Right ventricle myocardium superior (tissue), 1 donor: Measurements from ENCODE around the gene IL1RN. TPM values are rescaled to one million over a fixed set of nuclear protein-coding genes. Genes with fewer than 3 reads are reported as not detected.

ENCODE experiments used
- ATAC-seq: fragments of 200-7000 bp; cut with Tn5 transposase; one replicate; pipeline ENCODE4 v1.9.1; 2020; ENCODE audit warnings: mild to moderate bottlenecking; ENCODE audit not compliant: poor library complexity
- DNase-seq: peaks from one replicate; pipeline ENCODE4 v3.0.0-alpha.2; 2020
- intact Hi-C: fragments of 100-400 bp; cut with DNase I; formaldehyde crosslinking; loops from one replicate; pipeline ENCODE4 v1.11.2; 2022
- total RNA-seq: library from RNA; stranded (reverse); fragmentation: NEBNext Ultra II Directional; extraction: Animal tissue kit (Norgen Biotek cat#: 25700); gene quantifications from one replicate; pipeline ENCODE4 v1.2.1, GENCODE V29; 2021
- donor health status: DM: no; HTN: yes; CAD: no; lungs with severe emphysema.

IL1RN gene
- total RNA-seq, 1 donor from 2014 or later, result 0.51 TPM

DNA sequence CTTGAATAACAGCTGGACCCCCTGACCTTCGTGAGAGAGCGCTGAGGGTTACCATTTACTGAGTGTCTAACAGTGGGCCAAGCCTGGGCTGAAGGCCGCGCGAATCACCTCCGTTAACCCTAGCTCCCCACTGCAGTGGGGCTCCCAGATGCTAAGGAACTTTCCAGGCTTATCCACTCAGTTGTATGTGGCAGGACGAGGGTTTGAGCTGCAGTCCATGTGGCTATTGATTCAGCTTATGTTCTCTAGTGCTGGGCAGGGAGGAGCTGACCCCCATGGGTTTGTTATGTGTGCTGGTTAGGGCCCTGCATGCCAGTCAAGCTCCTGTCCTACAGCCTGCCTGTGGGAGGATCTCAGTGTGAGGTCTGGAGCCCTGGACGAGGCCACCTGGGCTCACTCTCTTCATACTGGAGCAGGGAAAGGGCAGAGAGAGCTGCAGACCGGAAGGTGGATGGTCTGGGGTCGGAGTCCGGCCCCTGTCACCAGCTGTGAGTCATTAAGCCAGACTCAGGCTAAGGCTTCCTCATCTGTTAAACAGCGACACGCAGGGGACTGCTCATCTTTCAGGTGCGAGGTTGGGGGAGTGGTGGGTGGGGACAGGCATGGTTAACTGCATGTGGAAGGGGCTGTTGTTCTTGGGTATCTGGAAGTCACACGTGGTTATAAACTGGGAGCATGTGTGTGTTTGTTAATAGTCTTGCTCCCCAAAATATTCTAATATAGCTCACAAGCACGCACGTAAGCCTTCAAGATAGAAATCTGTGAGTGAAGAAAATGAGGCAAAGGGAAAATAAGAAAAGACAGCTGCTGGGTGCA is 52.9 kb downstream of the IL1RN start:
- DNase-seq, result no peak
- no peak for ATAC-seq
- intact Hi-C loops, result no loop called here

DNA sequence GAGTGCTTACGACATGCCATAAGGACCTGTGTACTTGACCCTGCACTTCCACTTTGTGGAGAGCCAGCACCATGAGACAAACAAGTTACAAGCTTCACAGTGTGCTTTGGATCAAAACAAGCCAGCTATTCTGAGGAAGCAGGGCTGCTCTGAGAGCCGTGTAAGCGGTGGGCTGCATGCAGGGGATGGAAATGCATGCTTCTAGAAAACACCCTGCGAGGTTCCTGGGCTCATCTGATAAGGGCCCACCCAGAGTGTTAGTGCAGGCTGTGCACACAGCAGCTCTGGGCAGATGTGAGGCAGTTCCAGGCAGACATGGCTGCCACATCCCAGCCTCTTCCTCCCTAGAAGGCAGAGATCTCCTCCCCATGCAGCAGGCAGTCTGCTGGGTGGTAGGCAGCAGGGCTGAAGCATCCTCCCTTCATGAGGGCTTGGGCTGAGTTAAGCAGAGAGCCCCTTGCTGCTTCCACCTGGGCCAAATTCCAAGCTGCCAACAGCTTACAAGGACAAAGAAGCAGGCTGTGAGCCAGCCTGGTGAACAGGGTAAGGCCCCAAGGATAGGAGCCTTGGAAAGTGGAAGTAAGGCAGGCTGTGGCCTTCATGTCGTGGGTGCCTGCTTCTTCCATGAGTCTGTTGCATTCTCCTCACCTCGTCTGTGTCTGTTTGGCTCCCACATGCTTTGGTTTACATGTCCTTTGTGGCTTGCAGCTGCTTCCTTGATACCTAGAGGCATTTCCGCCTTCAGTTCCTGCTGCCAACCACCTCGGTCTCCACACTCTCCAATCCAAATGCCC is 54.1 kb downstream of the IL1RN start:
- ATAC-seq (no peak), DNase-seq (no peak)
- intact Hi-C loops, result no loop called here

DNA sequence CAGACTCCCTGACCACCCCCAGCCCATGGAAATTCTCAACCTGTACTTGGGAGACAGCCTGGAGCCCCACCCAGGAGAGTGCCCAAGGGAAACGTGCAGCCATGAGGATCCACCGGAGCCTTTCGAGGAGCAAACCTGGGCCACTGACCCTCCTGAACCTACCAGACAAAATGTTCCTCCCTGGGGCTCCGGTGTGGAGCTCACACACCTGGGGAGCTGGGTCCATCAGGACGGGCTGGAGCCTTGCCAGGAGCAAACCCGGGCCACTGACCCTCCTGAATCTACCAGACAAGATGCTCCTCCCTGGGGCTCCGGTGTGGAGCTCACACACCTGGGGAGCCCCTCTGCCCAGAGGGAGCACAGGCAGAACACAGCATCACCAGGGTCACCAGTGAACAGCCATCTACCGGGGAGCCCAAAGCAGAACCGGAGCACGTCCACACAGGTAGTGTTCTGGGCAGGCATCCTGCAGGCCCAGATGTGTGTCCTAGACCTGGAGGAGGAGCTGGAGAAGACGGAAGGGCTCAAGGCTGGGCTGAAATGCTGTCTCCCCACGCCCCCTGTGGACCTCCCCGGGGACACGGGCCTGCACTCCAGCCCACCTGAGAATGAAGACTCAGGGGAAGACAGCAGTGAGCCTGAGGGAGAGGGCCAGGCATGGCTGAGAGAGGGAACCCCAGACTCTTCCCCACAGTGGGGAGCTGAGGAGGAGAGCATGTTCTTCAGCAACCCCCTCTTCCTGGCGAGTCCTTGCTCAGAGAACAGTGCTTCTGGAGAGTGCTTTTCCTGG is 55.3 kb downstream of the IL1RN start:
- intact Hi-C loops, result no loop called here

DNA sequence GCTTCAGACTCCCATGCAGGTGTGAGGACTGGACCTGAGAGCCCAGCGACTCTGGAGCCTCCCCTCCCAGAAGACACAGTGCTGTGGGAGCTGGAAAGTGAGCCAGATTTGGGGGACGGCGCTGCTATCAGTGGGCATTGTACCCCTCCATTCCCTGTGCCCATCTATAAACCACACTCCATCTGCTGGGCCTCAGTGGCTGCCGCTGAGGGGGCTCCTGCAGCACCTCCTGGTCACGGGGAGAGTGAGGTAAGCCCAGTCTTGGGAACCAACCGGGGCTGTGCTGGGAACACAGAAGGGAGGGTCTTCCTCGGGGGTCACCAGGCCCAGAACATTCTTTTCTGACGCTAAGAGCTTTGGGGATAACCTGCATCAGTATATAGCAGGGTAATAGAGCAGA is 55.9 kb downstream of the IL1RN start:
- intact Hi-C loops, result no loop called here
- no peak for ATAC-seq
- DNase-seq, result no peak

More for the DNA sequence above, 55.3 kb downstream of the IL1RN start:
- ATAC-seq (no peak), DNase-seq (no peak)

Other genes with a start within 250 kb of the IL1RN start
- gene IL37, start 216.4 kb upstream of the IL1RN start, total RNA-seq, result not detected
- not detected for gene IL36G, start 149.6 kb upstream of the IL1RN start, total RNA-seq
- not detected for gene IL36A, start 122.1 kb upstream of the IL1RN start, total RNA-seq
- not detected for gene IL36B, start 74.7 kb upstream of the IL1RN start, total RNA-seq
- not detected for gene IL36RN, start 68.4 kb upstream of the IL1RN start, total RNA-seq
- not detected for gene IL1F10, start 59.6 kb upstream of the IL1RN start, total RNA-seq
- 2.6 TPM for gene PSD4, start 46.4 kb downstream of the IL1RN start, total RNA-seq
- gene PAX8, start 151.3 kb downstream of the IL1RN start, total RNA-seq, result 0.35 TPM